WTC11 (cell line): ENCODE data around the gene SH2D1A.

Experiments
- NR3C1 ChIP-seq: sonication (generic); formaldehyde crosslinking; conservative IDR thresholded peaks from 2 replicates; pipeline ENCODE4 v1.8.1; 2023; ENCODE audit warnings: low read depth, mild to moderate bottlenecking, missing genetic modification reagents
- TF ChIP-seq, protein P1 (sequence below): sonication (generic); formaldehyde crosslinking; IDR thresholded peaks from 2 replicates; pipeline ENCODE4 v1.8.1; 2022; ENCODE audit warnings: low read depth, mild to moderate bottlenecking, moderate library complexity, missing genetic modification reagents, borderline replicate concordance
- TF ChIP-seq, protein P2 (sequence below): fragments of 200-600 bp; IDR thresholded peaks from 2 replicates; pipeline ENCODE4 v1.8.0; 2022; ENCODE audit warnings: antibody characterized with exemption
- TF ChIP-seq, protein P3 (sequence below): sonication (generic); formaldehyde crosslinking; conservative IDR thresholded peaks from 2 replicates; pipeline ENCODE4 v1.8.1; 2023; ENCODE audit warnings: mild to moderate bottlenecking, low read depth, missing genetic modification reagents, moderate library complexity
- TF ChIP-seq, protein P4 (sequence below): sonication (generic); formaldehyde crosslinking; IDR thresholded peaks from 2 replicates; pipeline ENCODE4 v1.8.1; 2023; ENCODE audit warnings: mild to moderate bottlenecking, missing genetic modification reagents, moderate library complexity
- TF ChIP-seq, protein P5 (sequence below): sonication (generic); formaldehyde crosslinking; IDR thresholded peaks from 2 replicates; pipeline ENCODE4 v1.8.0; 2022; ENCODE audit warnings: mild to moderate bottlenecking, missing genetic modification reagents

DNA sequence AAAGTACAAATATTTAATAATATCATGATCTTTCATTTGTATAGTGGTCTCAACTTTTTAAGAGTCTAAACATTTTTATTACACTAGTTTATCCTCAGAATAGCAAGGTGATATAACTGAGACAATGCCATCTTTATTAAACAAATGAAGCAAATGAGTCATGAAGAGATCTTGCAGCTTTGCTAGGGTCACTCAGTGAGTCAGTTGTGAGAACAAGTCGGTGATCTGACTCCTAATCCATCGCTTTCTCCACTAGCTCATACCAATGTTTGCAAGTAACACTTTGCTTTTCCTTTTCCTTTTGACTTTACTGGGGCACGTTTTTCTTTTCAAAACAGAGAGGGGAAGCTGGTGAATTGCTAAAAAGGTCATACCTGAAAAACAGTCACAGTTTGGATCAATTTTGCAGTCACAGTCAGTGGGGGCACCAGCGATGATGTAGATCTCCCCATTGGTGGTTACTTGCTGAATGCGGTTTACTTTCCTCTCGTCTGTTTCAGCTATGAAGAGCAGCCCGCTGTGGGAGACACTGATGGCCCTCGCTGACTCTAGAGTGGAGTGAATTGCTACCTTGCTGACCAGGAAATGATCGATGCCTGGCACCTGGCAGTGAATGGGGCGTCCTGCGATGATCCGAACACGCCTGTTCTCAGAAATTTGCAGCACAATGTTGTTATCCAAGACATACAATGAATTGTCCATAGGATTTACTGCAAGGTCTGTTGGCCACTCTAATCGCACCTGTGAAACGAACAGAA, 75.7 kb downstream of the SH2D1A start:
- TF ChIP-seq, protein P1, sequence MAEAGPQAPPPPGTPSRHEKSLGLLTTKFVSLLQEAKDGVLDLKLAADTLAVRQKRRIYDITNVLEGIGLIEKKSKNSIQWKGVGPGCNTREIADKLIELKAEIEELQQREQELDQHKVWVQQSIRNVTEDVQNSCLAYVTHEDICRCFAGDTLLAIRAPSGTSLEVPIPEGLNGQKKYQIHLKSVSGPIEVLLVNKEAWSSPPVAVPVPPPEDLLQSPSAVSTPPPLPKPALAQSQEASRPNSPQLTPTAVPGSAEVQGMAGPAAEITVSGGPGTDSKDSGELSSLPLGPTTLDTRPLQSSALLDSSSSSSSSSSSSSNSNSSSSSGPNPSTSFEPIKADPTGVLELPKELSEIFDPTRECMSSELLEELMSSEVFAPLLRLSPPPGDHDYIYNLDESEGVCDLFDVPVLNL (CRISPR knock-in tag) = no peak
- TF ChIP-seq, protein P2, sequence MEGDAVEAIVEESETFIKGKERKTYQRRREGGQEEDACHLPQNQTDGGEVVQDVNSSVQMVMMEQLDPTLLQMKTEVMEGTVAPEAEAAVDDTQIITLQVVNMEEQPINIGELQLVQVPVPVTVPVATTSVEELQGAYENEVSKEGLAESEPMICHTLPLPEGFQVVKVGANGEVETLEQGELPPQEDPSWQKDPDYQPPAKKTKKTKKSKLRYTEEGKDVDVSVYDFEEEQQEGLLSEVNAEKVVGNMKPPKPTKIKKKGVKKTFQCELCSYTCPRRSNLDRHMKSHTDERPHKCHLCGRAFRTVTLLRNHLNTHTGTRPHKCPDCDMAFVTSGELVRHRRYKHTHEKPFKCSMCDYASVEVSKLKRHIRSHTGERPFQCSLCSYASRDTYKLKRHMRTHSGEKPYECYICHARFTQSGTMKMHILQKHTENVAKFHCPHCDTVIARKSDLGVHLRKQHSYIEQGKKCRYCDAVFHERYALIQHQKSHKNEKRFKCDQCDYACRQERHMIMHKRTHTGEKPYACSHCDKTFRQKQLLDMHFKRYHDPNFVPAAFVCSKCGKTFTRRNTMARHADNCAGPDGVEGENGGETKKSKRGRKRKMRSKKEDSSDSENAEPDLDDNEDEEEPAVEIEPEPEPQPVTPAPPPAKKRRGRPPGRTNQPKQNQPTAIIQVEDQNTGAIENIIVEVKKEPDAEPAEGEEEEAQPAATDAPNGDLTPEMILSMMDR = no peak
- TF ChIP-seq, protein P3, sequence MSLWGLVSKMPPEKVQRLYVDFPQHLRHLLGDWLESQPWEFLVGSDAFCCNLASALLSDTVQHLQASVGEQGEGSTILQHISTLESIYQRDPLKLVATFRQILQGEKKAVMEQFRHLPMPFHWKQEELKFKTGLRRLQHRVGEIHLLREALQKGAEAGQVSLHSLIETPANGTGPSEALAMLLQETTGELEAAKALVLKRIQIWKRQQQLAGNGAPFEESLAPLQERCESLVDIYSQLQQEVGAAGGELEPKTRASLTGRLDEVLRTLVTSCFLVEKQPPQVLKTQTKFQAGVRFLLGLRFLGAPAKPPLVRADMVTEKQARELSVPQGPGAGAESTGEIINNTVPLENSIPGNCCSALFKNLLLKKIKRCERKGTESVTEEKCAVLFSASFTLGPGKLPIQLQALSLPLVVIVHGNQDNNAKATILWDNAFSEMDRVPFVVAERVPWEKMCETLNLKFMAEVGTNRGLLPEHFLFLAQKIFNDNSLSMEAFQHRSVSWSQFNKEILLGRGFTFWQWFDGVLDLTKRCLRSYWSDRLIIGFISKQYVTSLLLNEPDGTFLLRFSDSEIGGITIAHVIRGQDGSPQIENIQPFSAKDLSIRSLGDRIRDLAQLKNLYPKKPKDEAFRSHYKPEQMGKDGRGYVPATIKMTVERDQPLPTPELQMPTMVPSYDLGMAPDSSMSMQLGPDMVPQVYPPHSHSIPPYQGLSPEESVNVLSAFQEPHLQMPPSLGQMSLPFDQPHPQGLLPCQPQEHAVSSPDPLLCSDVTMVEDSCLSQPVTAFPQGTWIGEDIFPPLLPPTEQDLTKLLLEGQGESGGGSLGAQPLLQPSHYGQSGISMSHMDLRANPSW (CRISPR knock-in tag) = no peak
- no peak for TF ChIP-seq NR3C1
- TF ChIP-seq, protein P4, sequence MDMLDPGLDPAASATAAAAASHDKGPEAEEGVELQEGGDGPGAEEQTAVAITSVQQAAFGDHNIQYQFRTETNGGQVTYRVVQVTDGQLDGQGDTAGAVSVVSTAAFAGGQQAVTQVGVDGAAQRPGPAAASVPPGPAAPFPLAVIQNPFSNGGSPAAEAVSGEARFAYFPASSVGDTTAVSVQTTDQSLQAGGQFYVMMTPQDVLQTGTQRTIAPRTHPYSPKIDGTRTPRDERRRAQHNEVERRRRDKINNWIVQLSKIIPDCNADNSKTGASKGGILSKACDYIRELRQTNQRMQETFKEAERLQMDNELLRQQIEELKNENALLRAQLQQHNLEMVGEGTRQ (CRISPR knock-in tag) = no peak
- TF ChIP-seq, protein P5, sequence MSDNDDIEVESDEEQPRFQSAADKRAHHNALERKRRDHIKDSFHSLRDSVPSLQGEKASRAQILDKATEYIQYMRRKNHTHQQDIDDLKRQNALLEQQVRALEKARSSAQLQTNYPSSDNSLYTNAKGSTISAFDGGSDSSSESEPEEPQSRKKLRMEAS (CRISPR knock-in tag) = no peak
